GM18505 (cell line): ENCODE results near the gene SPON1.
"Not testable (repeated sequence)": the region's sequence is repeated elsewhere in the genome, so short reads cannot be mapped to it uniquely, and the experiment has no call there.

Experiments
- ATAC-seq: cut with Tn5 transposase; IDR thresholded peaks from one replicate; pipeline ENCODE4 v1.9.1; 2021; ENCODE audit not compliant: unreplicated experiment
- POLR2A ChIP-seq: IDR thresholded peaks from 4 replicates; pipeline ENCODE4 v1.6.1; 2011; ENCODE audit warnings: borderline replicate concordance; ENCODE audit not compliant: insufficient read depth, insufficient read length; ENCODE audit errors: extremely low read depth

Gene SPON1

DNA sequence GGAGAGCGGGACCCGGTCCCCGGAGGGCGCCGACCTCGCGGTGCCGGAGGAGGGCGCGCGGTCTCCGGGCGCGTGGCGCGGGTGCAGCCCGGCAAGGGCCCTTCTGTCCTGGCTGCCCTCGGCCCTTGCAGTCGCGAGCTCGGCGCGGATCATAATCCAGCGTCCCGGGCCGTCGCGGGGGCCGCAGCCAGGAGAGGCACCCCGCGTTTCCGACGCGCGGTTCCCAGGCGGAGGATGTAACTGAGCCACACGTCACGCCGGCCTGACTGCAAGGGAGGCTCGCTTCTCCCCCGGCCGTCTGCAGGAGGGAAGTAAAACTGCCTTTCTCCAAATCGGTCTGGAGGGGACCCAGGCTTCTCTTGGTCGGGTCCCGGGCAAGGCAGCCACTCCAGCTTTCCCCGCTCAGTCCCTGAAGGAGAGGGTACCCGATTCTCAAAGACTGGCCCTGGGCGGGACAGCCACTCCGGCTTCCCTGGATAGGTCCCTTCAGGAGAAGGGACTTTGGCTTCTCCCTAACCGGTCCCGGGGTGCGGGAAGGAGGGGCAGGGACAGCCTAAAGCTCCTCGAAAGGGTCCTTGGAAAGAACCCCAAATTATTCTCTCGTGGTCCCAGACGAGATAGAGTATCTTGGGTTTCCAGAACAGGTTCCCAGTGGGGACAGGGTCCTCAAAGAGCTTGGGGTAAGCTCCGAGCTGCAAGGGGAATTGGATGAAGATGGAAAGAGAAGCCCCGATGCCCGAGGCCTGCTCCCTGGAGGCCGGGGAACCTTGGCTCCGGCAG lies 836 bp downstream of the SPON1 start:
- ATAC-seq = no peak
- TF ChIP-seq POLR2A = no peak

DNA sequence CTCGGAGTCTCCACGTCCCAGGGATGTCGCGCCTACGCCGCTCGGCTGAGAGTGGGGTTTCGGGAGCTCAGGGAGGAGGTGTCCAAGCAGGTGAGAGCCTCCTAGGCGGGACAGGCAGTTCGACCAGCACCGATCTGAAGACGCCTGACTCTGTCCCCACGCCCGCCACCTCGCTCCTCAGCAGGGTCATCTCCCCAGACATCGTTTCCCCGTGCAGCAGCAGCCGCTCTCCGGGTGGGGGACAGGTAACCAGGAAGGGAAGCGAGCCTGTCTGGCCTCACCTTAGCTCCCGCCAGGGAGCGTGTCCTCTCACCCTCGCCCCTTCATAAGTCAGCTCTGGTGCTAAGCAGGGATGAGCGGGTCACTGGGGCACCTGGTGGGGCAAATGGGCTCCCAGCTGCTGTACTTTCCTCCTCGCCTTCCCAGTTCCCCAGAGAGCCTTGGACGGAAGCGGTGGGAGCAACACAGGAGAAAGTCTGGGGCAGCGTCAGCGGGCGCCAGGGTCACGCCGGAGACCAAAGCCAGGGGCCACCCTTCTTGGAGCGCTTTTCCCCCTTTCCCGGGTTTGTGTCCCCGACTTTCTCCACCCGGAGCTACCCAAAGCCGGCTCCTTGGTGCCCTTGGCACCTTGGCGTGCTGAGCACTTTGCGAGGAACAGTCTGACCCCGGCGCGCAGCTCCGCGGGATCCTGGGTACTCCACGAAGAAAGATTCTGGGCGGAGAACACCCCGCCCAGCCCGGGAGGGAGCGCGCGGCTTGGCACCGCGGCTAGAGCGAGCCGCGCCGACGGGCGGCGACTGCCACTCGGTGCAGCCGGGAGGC lies 1.6 kb downstream of the SPON1 start:
- no peak for TF ChIP-seq POLR2A
- no peak for ATAC-seq

DNA sequence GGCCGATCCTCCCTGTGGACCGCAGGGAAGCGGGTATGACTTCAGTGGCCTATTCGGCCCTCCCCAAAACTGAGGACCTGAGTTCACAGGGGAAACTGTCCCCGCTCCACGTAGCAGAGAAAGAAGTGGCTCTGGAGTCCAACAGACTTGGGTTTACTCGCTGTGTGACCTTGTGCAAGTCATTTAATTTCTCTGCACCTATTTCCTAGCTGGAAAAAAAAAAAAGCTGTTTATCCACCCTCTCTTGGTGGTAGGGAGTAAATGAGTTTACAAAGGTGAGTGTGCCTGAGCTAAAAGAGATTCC lies 2.2 kb downstream of the SPON1 start:
- no peak for ATAC-seq
- TF ChIP-seq POLR2A = no peak

DNA sequence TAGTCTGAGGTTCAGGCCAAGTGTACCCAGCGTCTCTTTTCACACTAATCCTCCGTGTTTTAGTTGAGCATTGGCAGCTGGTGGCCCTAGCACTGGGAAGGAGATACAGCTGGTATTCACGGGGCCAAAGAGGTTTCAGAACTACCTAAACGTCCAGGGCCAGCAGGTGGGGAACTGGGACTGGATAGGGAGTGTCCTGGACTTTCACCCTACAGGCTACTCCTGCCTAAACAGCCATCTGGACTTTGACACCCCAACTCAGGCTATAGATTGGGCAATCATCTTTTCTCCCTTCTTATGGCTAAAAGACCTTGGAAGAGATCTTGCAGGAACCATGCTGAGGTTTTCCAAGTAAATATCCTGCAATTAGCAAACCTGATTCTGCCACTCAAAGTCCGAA lies 2.8 kb downstream of the SPON1 start:
- ATAC-seq = no peak
- TF ChIP-seq POLR2A = no peak

DNA sequence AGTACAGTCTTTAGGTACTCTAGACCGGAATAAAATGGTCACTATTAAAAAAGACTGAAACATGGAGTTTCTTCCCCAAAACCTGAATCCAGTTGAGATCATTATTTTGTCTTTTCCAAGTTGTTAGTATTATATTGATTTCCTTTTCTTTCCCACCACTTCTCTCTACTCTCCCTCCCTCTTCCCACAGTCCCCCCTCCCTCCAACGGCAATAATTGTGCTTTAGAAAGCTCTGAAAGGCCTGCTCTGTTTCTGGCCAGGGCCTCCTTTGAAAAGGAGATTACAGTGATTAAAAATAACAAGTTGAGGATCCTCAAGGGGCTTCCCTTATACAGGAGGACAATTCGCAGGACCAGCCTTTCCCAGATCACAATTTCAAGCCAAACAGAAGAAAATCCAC lies 3.5 kb downstream of the SPON1 start:
- TF ChIP-seq POLR2A = no peak
- no peak for ATAC-seq

DNA sequence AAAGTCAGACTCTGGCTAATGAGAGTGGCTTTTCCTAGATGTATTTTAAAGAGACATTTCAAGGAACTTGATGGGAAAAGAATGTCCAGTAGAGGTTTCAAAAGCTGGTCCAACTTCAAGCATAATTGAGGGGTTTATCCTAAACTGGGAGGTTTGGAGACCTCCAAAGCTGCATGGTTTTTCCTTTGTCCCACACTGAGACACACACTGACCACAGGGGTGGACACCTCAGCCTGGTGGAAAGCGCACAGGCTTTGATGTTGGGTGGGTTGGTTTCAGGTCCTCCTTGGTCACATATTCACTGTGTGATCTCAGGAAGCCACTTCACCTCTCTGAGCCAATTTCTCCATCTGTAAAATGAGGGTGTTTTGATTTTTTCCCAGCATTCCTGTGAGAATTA lies 4.0 kb downstream of the SPON1 start:
- TF ChIP-seq POLR2A = no peak
- no peak for ATAC-seq

DNA sequence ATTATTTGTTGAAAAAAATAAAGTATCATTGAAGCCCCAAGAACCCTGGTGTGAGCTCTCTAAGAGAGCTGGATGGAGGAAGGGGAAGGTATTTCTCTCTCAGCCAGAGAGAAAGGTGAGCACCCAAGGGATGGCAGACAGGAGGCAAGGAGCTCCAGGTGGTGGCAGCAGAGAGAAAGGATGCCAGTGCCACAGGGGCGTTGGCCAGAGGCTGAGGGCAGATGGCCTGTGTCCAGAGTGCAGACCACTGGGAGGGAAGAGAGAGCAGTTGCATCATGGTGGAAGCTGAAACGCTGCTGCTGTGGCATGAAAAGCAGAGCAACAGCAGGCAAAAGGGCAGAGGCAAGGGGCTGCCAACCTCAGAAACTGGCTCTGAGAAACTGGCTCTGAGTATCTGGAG lies 8.5 kb downstream of the SPON1 start:
- no peak for TF ChIP-seq POLR2A
- no peak for ATAC-seq

DNA sequence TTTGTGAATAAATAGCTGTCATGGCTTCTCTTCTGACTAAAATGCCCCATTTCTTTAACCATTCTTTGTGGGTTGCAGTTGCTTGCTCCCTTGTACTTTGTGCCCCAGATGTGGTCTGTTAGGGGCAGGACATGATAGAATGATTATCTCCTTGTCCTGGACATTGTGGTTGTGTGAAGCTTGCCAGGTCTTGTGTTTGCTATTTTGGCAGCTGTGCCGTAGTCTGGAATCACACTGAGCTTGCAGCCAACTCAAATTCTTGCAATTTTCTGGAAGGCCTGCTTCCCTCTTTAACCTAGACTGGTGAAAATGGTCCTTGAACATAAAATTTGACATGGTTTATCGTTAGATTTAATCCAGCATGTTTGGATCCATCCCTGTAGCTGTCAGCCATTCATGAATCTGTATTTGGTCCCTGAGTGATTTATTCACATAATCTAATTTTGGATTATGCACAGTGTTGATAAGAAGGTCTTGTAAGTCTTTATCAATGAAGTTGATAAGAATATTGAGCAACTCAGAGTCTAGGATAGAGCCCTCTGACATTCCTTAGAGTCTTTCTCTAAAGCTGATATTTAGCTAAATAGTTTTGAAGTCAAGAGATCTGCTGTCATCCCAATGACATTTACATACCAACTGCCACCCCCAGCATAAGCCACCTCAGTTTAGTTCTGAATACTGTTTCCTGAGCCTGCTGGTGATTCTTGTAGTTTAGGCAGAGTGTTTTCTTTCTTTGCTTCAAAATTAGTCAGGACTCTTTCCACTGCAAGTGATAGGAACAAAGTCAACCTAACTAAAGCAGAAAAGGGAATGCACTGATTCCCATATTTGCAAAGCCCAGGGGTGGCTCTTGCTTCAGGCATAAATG lies 9.8 kb downstream of the SPON1 start:
- no peak for ATAC-seq
- TF ChIP-seq POLR2A = no peak

DNA sequence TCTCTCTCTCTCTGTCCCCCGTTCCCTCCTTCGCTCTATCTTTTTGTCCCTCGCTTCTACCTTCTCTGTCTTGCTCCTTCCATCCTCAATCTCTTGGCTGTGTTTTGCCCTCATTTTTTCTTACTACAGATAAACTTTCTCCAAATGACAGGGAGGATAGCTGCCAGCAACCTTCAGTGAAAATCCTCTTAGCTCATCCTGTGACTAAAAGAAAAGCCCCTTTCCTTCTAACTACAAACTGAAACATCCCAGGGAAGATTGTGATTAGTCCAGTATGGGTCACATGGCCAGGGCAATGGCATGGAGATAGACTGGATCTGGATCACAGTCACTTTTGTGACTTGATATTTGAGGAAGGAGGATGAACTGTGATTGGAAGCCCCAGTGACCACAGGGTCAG lies 10.4 kb downstream of the SPON1 start:
- ATAC-seq = no peak
- no peak for TF ChIP-seq POLR2A

DNA sequence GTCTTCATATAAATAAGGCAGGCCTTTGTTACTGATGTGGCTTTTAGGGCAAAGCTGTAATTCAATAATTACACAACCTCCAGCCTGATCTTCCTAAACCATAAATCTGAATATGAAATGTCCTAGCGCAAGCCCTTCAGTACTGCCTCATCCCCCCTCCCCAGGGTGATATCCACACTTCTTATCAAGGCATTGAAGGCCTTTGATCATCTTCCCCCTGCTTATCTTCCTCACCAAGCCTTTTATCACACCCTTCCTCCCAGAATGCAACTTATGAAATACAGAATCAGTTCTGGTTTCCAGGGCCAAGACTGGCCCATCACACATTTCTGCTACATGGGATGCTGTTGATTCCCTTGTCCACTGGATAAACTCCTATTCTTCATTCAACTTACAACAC lies 12.1 kb downstream of the SPON1 start:
- TF ChIP-seq POLR2A = no peak
- no peak for ATAC-seq

DNA sequence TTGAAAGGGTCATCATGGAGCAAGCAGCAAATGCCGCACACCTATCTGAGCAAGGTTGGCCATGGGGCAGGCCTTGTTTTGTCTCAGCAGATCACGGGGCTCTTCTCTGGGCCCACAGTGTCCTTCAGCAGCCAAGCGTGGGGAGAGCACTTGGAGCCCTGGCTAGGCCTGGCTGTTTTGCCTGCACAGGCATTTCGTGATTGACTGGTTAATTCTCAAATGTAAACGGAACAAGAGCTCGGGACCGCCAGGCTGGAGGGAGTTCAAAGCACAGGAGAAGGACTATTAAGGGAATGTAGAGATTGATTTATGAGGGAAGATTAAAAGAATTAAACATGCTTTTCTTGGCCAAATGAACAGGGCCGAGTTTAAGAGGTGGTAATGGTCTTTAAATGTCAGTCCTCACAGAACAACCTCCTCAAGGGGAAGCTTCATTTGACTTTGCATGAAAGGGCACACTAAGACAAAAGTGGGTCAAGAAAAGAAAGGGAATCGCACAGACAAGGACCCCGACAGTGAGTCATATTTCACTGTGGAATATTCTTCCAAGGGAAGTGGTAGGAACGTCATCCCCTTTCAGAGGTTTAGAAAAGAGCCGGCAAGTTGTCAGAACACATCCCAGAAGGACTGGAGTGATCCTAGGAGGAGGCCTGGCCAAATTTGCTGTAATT lies 20.7 kb downstream of the SPON1 start:
- no peak for ATAC-seq
- no peak for TF ChIP-seq POLR2A

DNA sequence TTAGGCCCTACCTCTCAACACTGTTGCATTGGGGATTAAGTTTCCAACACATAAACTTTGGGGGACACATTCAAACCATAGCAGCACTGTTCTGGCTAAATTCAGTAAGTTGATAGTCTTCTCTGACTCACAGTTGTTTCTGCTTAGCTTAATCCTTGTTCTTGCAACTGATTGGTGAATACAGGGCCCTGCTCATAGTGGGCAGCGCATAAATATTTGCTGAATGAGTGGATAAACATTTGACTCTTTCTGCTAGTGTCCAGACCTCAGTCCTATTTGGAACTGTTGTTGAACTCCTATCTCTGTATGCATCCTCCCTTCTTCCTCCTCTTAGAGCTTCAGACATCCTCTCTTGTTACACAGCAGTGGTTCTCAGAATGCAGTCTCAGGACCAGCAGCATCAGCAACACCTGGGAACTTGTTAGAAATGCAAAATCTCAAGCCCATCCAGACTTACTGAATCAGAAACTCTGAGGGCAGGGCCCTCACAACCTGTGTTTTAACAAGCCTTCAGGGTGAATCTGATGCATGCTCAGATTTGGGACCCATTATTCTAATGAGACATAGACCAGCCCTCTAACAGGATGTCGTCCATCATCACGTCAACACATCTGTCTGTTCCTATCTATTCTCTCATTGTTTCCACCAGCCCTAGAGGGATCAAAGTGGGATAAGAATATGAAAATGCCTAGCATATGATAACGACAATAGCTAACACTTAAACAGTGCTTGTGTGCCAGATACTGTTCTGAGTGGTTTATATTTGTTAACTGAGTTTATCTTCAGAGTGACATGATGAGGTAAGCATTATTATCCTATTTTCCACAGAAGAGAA lies 22.3 kb downstream of the SPON1 start:
- no peak for ATAC-seq
- TF ChIP-seq POLR2A = no peak

DNA sequence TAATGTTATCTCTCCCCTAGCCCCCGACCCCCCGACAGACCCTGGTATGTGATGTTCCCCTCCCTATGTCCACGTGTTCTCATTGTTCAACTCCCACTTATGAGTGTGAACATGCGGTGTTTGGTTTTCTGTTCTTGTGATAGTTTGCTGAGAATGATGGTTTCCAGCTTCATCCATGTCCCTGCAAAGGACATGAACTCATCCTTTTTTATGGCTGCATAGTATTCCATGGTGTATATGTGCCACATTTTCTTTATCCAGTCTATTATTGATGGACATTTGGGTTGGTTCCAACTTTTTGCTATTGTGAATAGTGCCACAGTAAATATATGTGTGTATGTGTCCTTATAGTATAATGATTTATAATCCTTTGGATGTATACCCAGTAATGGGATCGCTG lies 24.2 kb downstream of the SPON1 start:
- not testable (repeated sequence) for ATAC-seq

DNA sequence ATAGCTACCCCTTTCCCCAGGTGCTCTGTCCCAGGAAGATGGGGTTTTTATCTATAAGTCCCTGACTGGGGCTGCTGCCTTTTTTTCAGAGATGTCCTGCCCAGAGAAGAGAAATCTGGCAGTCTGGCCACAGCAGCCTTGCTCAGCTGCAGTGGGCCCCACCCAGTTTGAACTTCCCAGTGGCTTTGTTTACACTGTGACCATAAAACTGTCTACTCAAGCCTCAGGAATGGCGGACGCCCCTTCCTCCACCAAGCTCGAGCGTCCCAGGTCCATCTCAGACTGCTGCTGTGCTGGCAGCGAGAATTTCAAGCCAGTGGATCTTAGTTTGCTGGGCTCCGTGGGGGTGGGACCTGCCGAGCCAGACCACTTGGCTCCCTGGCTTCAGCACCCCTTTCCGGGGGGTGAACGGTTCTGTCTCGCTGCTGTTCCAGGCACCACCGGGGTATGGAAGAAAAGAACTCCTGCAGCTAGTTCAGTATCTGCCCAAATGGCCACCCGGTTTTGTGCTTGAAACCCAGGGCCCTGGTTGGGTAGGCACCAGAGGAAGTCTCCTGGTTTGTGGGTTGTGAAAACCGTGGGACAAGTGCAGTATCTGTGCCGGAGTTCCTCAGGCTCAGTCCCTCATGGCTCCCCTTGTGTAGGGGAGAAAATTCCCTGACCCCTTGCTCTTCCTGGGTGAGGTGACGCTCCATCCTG lies 29.8 kb downstream of the SPON1 start:
- not testable (repeated sequence) for ATAC-seq
